HFF-Myc (cell line): ENCODE measurements around the gene TSPOAP1.

Source experiments
- DNase-seq: peaks from one replicate; pipeline ENCODE4 v3.0.0-alpha.2; 2011; ENCODE audit warnings: low read depth; ENCODE audit errors: extremely low read depth
- H3K4me3 ChIP-seq: replicated peaks from 2 replicates; pipeline ENCODE4 v1.5.1; 2011; ENCODE audit warnings: low read depth, mild to moderate bottlenecking, control low read depth, low read length
- CTCF ChIP-seq: IDR thresholded peaks from 2 replicates; pipeline ENCODE4 v1.5.1; 2012; ENCODE audit warnings: mild to moderate bottlenecking, low read depth, low read length, control low read depth; ENCODE audit errors: missing control alignments

Gene TSPOAP1

GRCh38 chr17:58310511-58311428, 17.8 kb downstream of the TSPOAP1 start:
- no peak overlapping the region for H3K4me3 ChIP-seq
- TF ChIP-seq CTCF, result no peak
- no peak for DNase-seq

GRCh38 chr17:58309918-58310259, 18.7 kb downstream of the TSPOAP1 start:
- DNase-seq, result no peak
- no peak for TF ChIP-seq CTCF
- no peak overlapping the region for H3K4me3 ChIP-seq

DNA sequence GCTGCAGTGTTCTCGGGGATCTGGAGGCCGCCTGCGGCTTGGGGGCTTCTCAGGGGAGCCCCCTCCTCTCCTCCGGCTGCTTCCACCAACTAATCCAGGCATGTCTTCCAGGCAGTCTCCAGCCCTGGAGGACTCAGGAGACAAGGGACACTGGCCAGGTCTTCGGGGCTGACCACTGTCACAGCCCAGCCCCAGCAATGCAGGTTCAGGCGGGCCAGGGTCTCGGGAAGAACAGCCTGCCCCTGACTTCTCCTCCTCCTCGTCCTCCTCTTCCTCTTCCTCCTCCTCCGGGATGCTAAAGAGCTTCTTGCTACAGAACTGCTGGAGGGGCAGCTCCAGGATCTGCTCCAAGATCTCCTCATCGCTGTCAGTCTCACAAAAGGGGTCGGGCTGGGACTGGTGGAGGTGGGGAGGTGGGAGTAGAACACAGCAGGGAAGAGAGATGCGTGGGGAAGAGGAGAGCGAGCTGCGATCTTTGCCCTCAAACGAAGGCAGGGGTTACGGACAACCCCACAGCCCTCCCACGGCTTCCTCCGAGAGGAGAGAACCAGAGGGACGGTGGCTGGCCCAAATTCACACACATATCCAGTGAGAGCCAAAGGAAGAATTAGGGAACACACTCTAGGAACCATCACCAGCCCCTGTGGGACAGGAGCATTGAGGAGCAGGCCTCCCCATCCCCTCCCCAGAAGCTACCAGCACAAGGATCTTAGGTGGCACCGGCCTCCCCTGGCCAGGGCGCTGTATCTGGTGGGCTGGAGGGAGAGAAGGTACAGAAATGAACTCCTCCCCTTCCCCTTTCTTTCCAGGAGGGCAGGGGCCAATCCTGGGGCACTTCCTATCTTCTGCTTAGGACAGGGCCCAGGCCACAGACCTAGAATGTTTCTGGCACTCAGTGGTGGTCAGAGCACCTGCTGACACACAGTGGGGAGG, 19.3 kb downstream of the TSPOAP1 start:
- no peak overlapping the region for H3K4me3 ChIP-seq
- TF ChIP-seq CTCF, result no peak
- no peak for DNase-seq

DNA sequence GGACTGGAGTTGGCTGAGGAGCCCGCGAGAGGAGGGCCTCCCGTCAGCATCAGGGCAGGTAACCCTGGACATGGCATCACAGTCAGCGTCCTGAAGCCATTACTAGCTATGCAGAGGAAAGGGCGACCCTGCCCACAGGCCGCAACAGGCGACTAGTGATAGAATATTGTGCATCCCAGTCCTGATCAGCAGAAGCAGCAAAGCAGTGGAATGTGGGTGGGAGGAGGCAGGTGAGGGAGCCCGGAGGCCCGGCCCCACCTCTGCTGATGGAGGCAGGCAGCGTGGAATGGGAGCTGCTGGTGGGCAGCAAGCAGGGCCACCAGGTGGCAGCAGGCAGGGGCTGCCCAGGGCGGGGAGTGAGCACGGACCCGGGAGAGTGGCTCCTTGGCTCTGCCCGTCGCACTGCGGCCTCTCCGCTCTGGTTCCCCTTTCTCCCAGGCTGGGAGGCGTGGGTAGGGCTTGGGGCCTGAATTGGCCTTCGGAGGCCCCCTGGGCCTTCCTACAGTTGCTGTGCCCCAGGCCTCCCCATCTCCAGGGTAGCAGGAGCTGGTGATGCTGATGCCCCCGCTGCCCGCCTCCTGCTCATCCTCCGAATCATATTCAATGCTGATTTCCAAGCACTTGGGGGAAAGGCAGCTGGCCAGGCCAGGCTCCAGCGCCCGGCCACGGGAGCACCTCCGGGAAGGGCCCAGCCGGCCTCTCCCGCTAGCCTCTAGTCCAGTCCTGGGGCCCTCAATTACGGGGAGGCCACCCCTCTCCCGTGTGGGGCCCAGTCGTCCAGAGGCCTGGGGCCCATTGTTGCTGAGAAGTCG, 20.2 kb downstream of the TSPOAP1 start:
- TF ChIP-seq CTCF, result peak; percentile 48
- no peak for DNase-seq

DNA sequence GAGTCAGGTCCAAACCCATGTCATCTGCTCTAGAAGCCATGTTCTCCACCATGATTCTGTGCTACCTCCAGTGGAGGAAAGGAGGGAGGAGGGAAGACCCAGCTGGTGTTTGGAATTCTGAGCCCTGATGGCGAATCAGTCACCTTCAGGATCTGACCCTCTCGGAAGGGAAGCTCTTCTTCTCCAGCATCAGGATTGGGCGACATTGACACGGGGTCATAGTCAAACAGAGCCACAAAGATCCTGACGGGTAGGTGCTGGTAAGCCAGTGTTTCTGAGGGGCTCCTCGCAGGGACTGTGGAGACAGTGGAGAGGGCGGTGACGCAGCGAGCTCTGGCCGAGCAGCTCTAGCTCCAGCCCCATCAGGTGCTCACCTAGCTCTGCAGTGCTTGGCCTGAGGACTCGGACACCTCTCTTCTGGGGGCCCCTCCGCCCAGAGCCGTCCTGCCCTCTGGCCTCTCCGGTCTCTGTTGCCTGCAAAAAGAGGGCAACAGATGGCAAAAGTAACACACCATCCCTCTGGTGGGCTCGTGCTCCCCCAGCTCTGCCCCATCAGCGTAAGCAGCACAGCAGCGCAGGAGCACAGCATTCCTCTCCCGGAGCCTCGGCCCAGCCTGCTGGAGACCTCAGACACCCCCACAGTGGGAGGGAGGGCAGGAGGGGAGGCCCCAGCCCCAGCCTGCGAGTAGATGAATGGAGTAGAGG, 21.0 kb downstream of the TSPOAP1 start:
- DNase-seq, result no peak
- no peak for TF ChIP-seq CTCF
- H3K4me3 ChIP-seq, result no peak overlapping the region

More for the DNA sequence above, 20.2 kb downstream of the TSPOAP1 start:
- no peak overlapping the region for H3K4me3 ChIP-seq
